Mucosa of stomach (tissue), 1 donor: ENCODE data around the gene GPR68.
A peak's percentile ranks its signal among the peaks of the same experiment; 100 is the strongest.
"Not testable (repeated sequence)": the region's sequence is repeated elsewhere in the genome, so short reads cannot be mapped to it uniquely, and the experiment has no call there.

Experiments used
- H3K27me3 ChIP-seq: one replicate; pipeline ENCODE4 v1.7.0; 2013; ENCODE audit warnings: mild to moderate bottlenecking, low read length; ENCODE audit not compliant: control insufficient read depth, insufficient read depth
- H3K36me3 ChIP-seq: one replicate; pipeline ENCODE4 v1.7.0; 2013; ENCODE audit warnings: low read length; ENCODE audit not compliant: control insufficient read depth, insufficient read depth
- H3K4me1 ChIP-seq: one replicate; pipeline ENCODE4 v1.7.0; 2013; ENCODE audit warnings: mild to moderate bottlenecking, low read length; ENCODE audit not compliant: control insufficient read depth, insufficient read depth
- H3K4me3 ChIP-seq: one replicate; pipeline ENCODE4 v1.7.0; 2013; ENCODE audit warnings: low read length
- H3K9ac ChIP-seq: one replicate; pipeline ENCODE4 v1.7.0; 2013; ENCODE audit warnings: mild to moderate bottlenecking, low read length, moderate library complexity
- H3K9me3 ChIP-seq: one replicate; pipeline ENCODE4 v1.7.0; 2013; ENCODE audit warnings: mild to moderate bottlenecking, low read length, moderate library complexity; ENCODE audit not compliant: control insufficient read depth
- donor health status: Pancreatic carcinoma.

The GPR68 gene

GRCh38 chr14:91245616-91246015, 1.1 kb upstream of the GPR68 start:
- H3K27me3 ChIP-seq, H3K9ac ChIP-seq, H3K4me3 ChIP-seq, H3K9me3 ChIP-seq, H3K36me3 ChIP-seq: not testable (repeated sequence)
- H3K4me1 ChIP-seq = peaks cover 23% of the 10 kb centered on the region

GRCh38 chr14:91245029-91245428, 525 bp upstream of the GPR68 start:
- no peak overlapping the region for H3K4me3 ChIP-seq

GRCh38 chr14:91243074-91243471, 1.4 kb downstream of the GPR68 start:
- H3K4me3 ChIP-seq = no peak overlapping the region
- H3K9me3 ChIP-seq = no peaks in the 10 kb centered on the region
- no peaks in the 10 kb centered on the region for H3K36me3 ChIP-seq
- no peak overlapping the region for H3K9ac ChIP-seq
- H3K4me1 ChIP-seq = peaks cover 16% of the 10 kb centered on the region
- peaks cover 4% of the 10 kb centered on the region for H3K27me3 ChIP-seq

More at GRCh38 chr14:91245029-91245428, 525 bp upstream of the GPR68 start:
- no peaks in the 10 kb centered on the region for H3K36me3 ChIP-seq
- peaks cover 4% of the 10 kb centered on the region for H3K27me3 ChIP-seq
- peaks cover 18% of the 10 kb centered on the region for H3K4me1 ChIP-seq
- no peaks in the 10 kb centered on the region for H3K9me3 ChIP-seq
- H3K9ac ChIP-seq = peak overlapping the region; percentile 53

- no peak overlapping the region for H3K4me3 ChIP-seq
- peaks cover 4% of the 10 kb centered on the region for H3K27me3 ChIP-seq
- peaks cover 16% of the 10 kb centered on the region for H3K4me1 ChIP-seq
- no peak overlapping the region for H3K9ac ChIP-seq
- no peaks in the 10 kb centered on the region for H3K9me3 ChIP-seq
- H3K36me3 ChIP-seq = no peaks in the 10 kb centered on the region
Measured at GRCh38 chr14:91242635-91243034, 1.9 kb downstream of the GPR68 start.

GRCh38 chr14:91241863-91242262, 2.6 kb downstream of the GPR68 start:
- Histone ChIP-seq H3K27me3 (peaks cover 4% of the 10 kb centered on the region), H3K9me3 (no peaks in the 10 kb centered on the region), H3K9ac (no peak overlapping the region), H3K36me3 (no peaks in the 10 kb centered on the region), H3K4me1 (peaks cover 16% of the 10 kb centered on the region), H3K4me3 (no peak overlapping the region)

- no peaks in the 10 kb centered on the region for H3K9me3 ChIP-seq
- H3K36me3 ChIP-seq = no peaks in the 10 kb centered on the region
- peaks cover 2% of the 10 kb centered on the region for H3K4me1 ChIP-seq
- H3K27me3 ChIP-seq = no peaks in the 10 kb centered on the region
- no peak overlapping the region for H3K9ac ChIP-seq
- H3K4me3 ChIP-seq = no peak overlapping the region
Measured at GRCh38 chr14:91238661-91239060, 5.8 kb downstream of the GPR68 start.

- no peak overlapping the region for H3K4me3 ChIP-seq
- H3K9me3 ChIP-seq = no peaks in the 10 kb centered on the region
- no peaks in the 10 kb centered on the region for H3K4me1 ChIP-seq
- no peaks in the 10 kb centered on the region for H3K27me3 ChIP-seq
- H3K36me3 ChIP-seq = no peaks in the 10 kb centered on the region
- no peak overlapping the region for H3K9ac ChIP-seq
Measured at GRCh38 chr14:91238085-91238484, 6.4 kb downstream of the GPR68 start.

GRCh38 chr14:91237219-91237618, 7.3 kb downstream of the GPR68 start:
- no peaks in the 10 kb centered on the region for H3K27me3 ChIP-seq
- no peak overlapping the region for H3K9ac ChIP-seq
- H3K9me3 ChIP-seq = no peaks in the 10 kb centered on the region
- H3K4me1 ChIP-seq = no peaks in the 10 kb centered on the region
- no peak overlapping the region for H3K4me3 ChIP-seq
- no peaks in the 10 kb centered on the region for H3K36me3 ChIP-seq

GRCh38 chr14:91235841-91236240, 8.7 kb downstream of the GPR68 start:
- Histone ChIP-seq H3K27me3 (no peaks in the 10 kb centered on the region), H3K4me1 (peaks cover 5% of the 10 kb centered on the region), H3K9ac (no peak overlapping the region), H3K36me3 (peaks cover 6% of the 10 kb centered on the region), H3K4me3 (no peak overlapping the region), H3K9me3 (no peaks in the 10 kb centered on the region)

- no peaks in the 10 kb centered on the region for H3K27me3 ChIP-seq
- peaks cover 6% of the 10 kb centered on the region for H3K36me3 ChIP-seq
- H3K9ac ChIP-seq = no peak overlapping the region
- H3K4me3 ChIP-seq = no peak overlapping the region
- no peaks in the 10 kb centered on the region for H3K9me3 ChIP-seq
- H3K4me1 ChIP-seq = peaks cover 5% of the 10 kb centered on the region
Measured at GRCh38 chr14:91234791-91235114, 9.8 kb downstream of the GPR68 start.

GRCh38 chr14:91233936-91234790, 10.3 kb downstream of the GPR68 start:
- Histone ChIP-seq H3K4me1 (peaks cover 5% of the 10 kb centered on the region), H3K9me3 (no peaks in the 10 kb centered on the region), H3K36me3 (peaks cover 6% of the 10 kb centered on the region), H3K4me3 (no peak overlapping the region), H3K9ac (no peak overlapping the region), H3K27me3 (no peaks in the 10 kb centered on the region)

- Histone ChIP-seq H3K4me1 (peaks cover 5% of the 10 kb centered on the region), H3K9ac (no peak overlapping the region), H3K9me3 (no peaks in the 10 kb centered on the region), H3K4me3 (no peak overlapping the region), H3K27me3 (no peaks in the 10 kb centered on the region), H3K36me3 (peaks cover 6% of the 10 kb centered on the region)
Measured at GRCh38 chr14:91232603-91233002, 11.9 kb downstream of the GPR68 start.

- no peak overlapping the region for H3K9ac ChIP-seq
- H3K4me3 ChIP-seq = no peak overlapping the region
- H3K4me1 ChIP-seq = peaks cover 5% of the 10 kb centered on the region
- H3K36me3 ChIP-seq = peaks cover 6% of the 10 kb centered on the region
- H3K27me3 ChIP-seq = no peaks in the 10 kb centered on the region
- no peaks in the 10 kb centered on the region for H3K9me3 ChIP-seq
Measured at GRCh38 chr14:91232052-91232451, 12.5 kb downstream of the GPR68 start.
